Esophagus muscularis mucosa (tissue), 3 donors: ENCODE measurements around the gene MMP24OS.

ENCODE experiments used
- POLR2A ChIP-seq: fragments of 450-650 bp; IDR thresholded peaks from one replicate; pipeline ENCODE4 v1.6.1; 2017; ENCODE audit warnings: antibody characterized with exemption, moderate library complexity, mild to moderate bottlenecking, low read depth
- POLR2AphosphoS5 ChIP-seq, 2 donors: sonication (generic); formaldehyde crosslinking; IDR thresholded peaks; one replicate each; pipeline ENCODE4 v1.6.1; 2017; ENCODE audit warnings: antibody characterized with exemption in 2 of 2
- TF ChIP-seq, protein P1 (sequence below), 3 experiments: fragments of 200-600 bp in 2 of 3; fragments of 450-650 bp in 1 of 3; sonication (generic) in 2 of 3; IDR thresholded peaks; one replicate each; pipeline ENCODE4 v1.5.1; 2017 to 2019; ENCODE audit warnings: antibody characterized with exemption in 3 of 3, mild to moderate bottlenecking in 2 of 3, moderate library complexity in 1 of 3

DNA sequence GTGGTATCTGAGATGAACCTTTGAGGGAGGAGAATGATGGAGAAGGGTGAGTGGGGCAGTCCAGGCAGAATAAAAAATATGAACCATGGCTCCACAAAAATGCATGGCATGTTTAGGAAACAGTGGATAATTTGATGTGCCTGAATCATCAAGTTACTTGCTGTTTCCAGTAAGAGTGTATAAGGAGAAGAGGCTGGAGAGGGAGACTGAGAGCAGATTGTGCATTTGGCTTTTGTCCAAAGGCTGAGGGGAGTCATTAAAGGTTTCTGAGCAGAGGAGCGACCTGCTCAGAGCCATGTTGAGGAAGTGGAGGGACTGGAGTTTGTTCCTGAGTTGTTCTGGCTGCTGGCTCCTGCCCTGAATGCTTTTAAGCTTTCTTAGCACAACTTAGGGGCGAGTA, 45.3 kb downstream of the MMP24OS start:
- TF ChIP-seq POLR2A (no peak), POLR2AphosphoS5 (IDR thresholded peaks at IDR 0.05) (no peak)
- TF ChIP-seq, protein P1, sequence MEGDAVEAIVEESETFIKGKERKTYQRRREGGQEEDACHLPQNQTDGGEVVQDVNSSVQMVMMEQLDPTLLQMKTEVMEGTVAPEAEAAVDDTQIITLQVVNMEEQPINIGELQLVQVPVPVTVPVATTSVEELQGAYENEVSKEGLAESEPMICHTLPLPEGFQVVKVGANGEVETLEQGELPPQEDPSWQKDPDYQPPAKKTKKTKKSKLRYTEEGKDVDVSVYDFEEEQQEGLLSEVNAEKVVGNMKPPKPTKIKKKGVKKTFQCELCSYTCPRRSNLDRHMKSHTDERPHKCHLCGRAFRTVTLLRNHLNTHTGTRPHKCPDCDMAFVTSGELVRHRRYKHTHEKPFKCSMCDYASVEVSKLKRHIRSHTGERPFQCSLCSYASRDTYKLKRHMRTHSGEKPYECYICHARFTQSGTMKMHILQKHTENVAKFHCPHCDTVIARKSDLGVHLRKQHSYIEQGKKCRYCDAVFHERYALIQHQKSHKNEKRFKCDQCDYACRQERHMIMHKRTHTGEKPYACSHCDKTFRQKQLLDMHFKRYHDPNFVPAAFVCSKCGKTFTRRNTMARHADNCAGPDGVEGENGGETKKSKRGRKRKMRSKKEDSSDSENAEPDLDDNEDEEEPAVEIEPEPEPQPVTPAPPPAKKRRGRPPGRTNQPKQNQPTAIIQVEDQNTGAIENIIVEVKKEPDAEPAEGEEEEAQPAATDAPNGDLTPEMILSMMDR (IDR thresholded peaks at IDR 0.05): no peak
